ENCODE measurements around the gene ZBTB1. TPM values are rescaled to one million over a fixed set of nuclear protein-coding genes. Genes with fewer than 3 reads are reported as not detected.
A peak's percentile ranks its signal among the peaks of the same experiment; 100 is the strongest.
"Not testable (repeated sequence)": the region's sequence is repeated elsewhere in the genome, so short reads cannot be mapped to it uniquely, and the experiment has no call there.

Gene ZBTB1
- total and polyA plus RNA-seq, 4 experiments from 2014 or later = 49.7 to 107 (median 95.2) TPM

DNA sequence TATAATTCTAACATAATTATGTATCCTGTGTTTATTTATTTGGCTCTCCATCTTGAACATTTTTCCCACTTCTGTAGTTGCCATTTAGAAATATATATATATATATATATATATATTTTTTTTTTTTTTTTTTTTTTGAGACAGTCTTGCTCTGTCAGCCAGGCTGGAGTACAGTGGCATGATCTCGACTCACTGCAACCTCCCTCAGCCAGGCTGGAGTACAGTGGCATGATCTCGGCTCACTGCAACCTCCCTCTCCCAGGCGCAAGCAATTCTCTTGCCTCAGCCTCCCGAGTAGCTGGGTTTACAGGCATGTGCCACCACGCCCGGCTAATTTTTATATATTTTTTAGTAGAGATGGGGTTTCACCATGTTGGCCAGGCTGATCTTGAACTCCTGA lies 13.1 kb downstream of the ZBTB1 start:
- H3K9me3 ChIP-seq (ENCODE audit: control insufficient read depth in 1 of 2, low read length in 2 of 2); intact Hi-C loops (cut with micrococcal nuclease); H3K27ac Mint-ChIP-seq; H3K27me3 Mint-ChIP-seq; H3K4me3 ChIP-seq (ENCODE audit: low read length in 2 of 2); H3K9me3 Mint-ChIP-seq; DNase-seq; H3K36me3 Mint-ChIP-seq; H3K27ac ChIP-seq (ENCODE audit: low read depth, low read length); H3K27me3 ChIP-seq (ENCODE audit: insufficient read depth, low read length): not testable (repeated sequence)
- CTCF ChIA-PET (ENCODE audit: partially characterized antibody) = interaction anchor here (3.3 kb wide), 1 partner anchor 88 kb away, joined by 16 read pairs; no protein-coding TSS in a partner anchor
- Mint-ChIP-seq H3K4me1 (peaks cover 39 to 59% (median 49%) of the 10 kb centered on the region in 4 donors), H3K4me3 (peak overlapping the region in 1 of 8 donors; percentile 11)
- H3K36me3 ChIP-seq (ENCODE audit: insufficient read depth, low read length) = peaks cover 13% of the 10 kb centered on the region
- H3K4me1 ChIP-seq (ENCODE audit: insufficient read depth, low read length) = peaks cover 66% of the 10 kb centered on the region
- POLR2A ChIA-PET (ENCODE audit: partially characterized antibody) = interaction anchor here (1.4 to 1.9 kb wide), 2 partner anchors 13 to 16 kb away, joined by 4 to 6 read pairs; partner anchors contain the start of gene ZBTB1

DNA sequence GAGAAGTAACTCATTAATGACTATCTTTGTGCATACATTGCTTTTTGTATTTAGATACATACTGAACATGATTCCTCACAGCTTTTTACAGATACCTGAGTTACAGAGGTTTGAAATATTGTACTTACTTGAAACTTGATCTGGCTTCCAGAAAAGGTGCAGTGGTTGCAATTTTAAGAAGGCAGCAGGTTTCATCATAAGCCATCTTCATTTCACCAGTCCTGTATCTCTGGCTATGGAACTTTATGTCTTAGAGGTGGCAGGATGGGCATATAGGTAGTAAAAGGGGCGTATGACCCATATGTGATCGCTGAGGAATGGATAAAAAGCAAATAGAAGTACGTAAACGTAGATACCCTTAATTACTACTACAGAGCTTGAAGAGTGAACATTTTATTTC lies 13.7 kb downstream of the ZBTB1 start:
- no peaks in the 10 kb centered on the region for H3K9me3 ChIP-seq (ENCODE audit: control insufficient read depth in 1 of 2, low read length in 2 of 2)
- no peaks in the 10 kb centered on the region for H3K27me3 Mint-ChIP-seq
- ChIA-PET POLR2A (ENCODE audit: partially characterized antibody) (interaction anchor here (0.6 to 1.9 kb wide), 3 partner anchors 13 to 179 kb away, joined by 3 to 6 read pairs (median 4); partner anchors contain the start of gene ZBTB1), CTCF (ENCODE audit: partially characterized antibody) (interaction anchor here (0.6 to 1.4 kb wide), 2 partner anchors 9 to 147 kb away, joined by 3 to 4 read pairs; no protein-coding TSS in a partner anchor)
- H3K4me1 ChIP-seq (ENCODE audit: insufficient read depth, low read length) = peaks cover 66% of the 10 kb centered on the region
- H3K4me3 ChIP-seq (ENCODE audit: low read length in 2 of 2) = no peak overlapping the region
- peaks cover 0 to 4% of the 10 kb centered on the region in 2 donors for H3K36me3 Mint-ChIP-seq
- H3K9me3 Mint-ChIP-seq = no peaks in the 10 kb centered on the region
- peaks cover 35 to 53% (median 45%) of the 10 kb centered on the region in 4 donors for H3K4me1 Mint-ChIP-seq
- intact Hi-C loops (cut with micrococcal nuclease) = no loop called here
- DNase-seq = no peak
- H3K27ac ChIP-seq (ENCODE audit: low read depth, low read length) = no peak overlapping the region
- peak overlapping the region in 1 of 8 donors; percentile 8 for H3K4me3 Mint-ChIP-seq
- peak overlapping the region in 1 of 7 donors; percentile 23 for H3K27ac Mint-ChIP-seq
- H3K36me3 ChIP-seq (ENCODE audit: insufficient read depth, low read length) = peaks cover 18% of the 10 kb centered on the region
- no peaks in the 10 kb centered on the region for H3K27me3 ChIP-seq (ENCODE audit: insufficient read depth, low read length)

DNA sequence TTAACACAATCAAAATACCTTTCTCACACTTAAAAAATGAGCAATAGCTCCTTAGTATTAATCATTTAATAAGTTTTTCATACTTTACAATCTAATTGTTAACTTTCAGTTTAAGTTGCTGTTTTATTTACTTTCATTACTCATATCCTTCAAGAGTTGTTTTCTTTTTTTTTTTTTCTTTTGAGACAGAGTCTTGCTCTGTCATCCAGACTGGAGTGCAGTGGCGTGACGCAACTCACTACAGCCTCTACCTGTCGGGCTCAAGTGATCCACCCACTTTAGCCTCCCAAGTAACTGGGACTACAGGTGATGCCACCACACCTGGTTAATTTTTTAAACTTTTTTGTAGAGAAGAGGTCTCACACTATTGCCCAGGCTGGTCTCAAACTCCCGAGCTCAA lies 16.1 kb downstream of the ZBTB1 start:
- Histone ChIP-seq H3K4me1 (ENCODE audit: insufficient read depth, low read length) (peaks cover 53% of the 10 kb centered on the region), H3K9me3 (ENCODE audit: control insufficient read depth in 1 of 2, low read length in 2 of 2) (no peaks in the 10 kb centered on the region), H3K27ac (ENCODE audit: low read depth, low read length) (no peak overlapping the region), H3K27me3 (ENCODE audit: insufficient read depth, low read length) (no peaks in the 10 kb centered on the region), H3K4me3 (ENCODE audit: low read length in 2 of 2) (no peak overlapping the region), H3K36me3 (ENCODE audit: insufficient read depth, low read length) (peaks cover 21% of the 10 kb centered on the region)
- no peak overlapping the region for H3K27ac Mint-ChIP-seq
- H3K36me3 Mint-ChIP-seq = peaks cover 0 to 8% of the 10 kb centered on the region in 2 donors
- DNase-seq = no peak
- H3K4me1 Mint-ChIP-seq = peaks cover 22 to 37% (median 29%) of the 10 kb centered on the region in 4 donors
- no peak overlapping the region for H3K4me3 Mint-ChIP-seq
- CTCF ChIA-PET (ENCODE audit: partially characterized antibody) = interaction anchor here (1.3 to 4.4 kb wide), 4 partner anchors 10 to 371 kb away, joined by 3 to 16 read pairs (median 6); no protein-coding TSS in a partner anchor
- intact Hi-C loops (cut with micrococcal nuclease) = no loop called here
- POLR2A ChIA-PET (ENCODE audit: partially characterized antibody) = interaction anchor here (0.9 to 2.9 kb wide), 2 partner anchors 10 to 16 kb away, joined by 3 to 12 read pairs; partner anchors contain the start of gene ZBTB1
- no peaks in the 10 kb centered on the region for H3K9me3 Mint-ChIP-seq
- no peaks in the 10 kb centered on the region for H3K27me3 Mint-ChIP-seq

DNA sequence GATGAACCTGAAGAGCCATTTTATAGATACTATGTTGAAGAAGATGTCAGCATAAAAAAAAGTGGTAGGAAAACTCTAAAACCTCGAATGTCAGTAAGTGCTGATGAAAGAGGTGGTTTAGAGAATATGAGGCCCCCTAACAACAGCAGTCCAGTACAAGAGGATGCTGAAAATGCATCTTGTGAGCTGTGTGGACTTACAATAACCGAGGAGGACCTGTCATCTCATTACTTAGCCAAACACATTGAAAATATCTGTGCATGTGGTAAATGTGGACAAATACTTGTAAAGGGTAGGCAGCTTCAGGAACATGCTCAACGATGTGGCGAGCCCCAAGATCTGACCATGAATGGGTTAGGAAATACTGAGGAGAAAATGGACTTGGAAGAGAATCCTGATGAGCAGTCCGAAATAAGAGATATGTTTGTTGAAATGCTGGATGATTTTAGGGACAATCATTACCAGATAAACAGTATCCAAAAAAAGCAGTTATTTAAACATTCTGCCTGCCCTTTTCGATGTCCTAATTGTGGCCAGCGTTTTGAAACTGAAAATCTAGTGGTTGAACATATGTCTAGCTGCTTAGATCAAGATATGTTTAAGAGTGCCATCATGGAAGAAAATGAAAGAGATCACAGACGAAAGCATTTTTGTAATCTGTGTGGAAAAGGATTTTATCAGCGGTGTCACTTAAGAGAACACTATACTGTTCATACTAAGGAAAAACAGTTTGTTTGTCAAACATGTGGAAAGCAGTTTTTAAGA lies 18.2 kb downstream of the ZBTB1 start:
- DNase-seq = no peak
- intact Hi-C loops (cut with micrococcal nuclease) = no loop called here
- Histone ChIP-seq H3K27ac (ENCODE audit: low read depth, low read length) (no peak overlapping the region), H3K4me1 (ENCODE audit: insufficient read depth, low read length) (peaks cover 36% of the 10 kb centered on the region), H3K4me3 (ENCODE audit: low read length in 2 of 2) (no peak overlapping the region), H3K9me3 (ENCODE audit: control insufficient read depth in 1 of 2, low read length in 2 of 2) (no peaks in the 10 kb centered on the region), H3K36me3 (ENCODE audit: insufficient read depth, low read length) (peaks cover 21% of the 10 kb centered on the region), H3K27me3 (ENCODE audit: insufficient read depth, low read length) (no peaks in the 10 kb centered on the region)
- Mint-ChIP-seq H3K27me3 (no peaks in the 10 kb centered on the region), H3K27ac (no peak overlapping the region), H3K4me1 (peaks cover 7 to 19% (median 15%) of the 10 kb centered on the region in 4 donors), H3K9me3 (no peaks in the 10 kb centered on the region), H3K36me3 (peaks cover 10 to 16% of the 10 kb centered on the region in 2 donors), H3K4me3 (no peak overlapping the region)
- ChIA-PET CTCF (ENCODE audit: partially characterized antibody) (interaction anchor here (1.3 to 4.4 kb wide), 4 partner anchors 12 to 179 kb away, joined by 3 to 16 read pairs (median 4); no protein-coding TSS in a partner anchor), POLR2A (ENCODE audit: partially characterized antibody) (interaction anchor here (1.3 to 2.9 kb wide), 2 partner anchors 14 to 18 kb away, joined by 3 to 12 read pairs; partner anchors contain the start of gene ZBTB1)

DNA sequence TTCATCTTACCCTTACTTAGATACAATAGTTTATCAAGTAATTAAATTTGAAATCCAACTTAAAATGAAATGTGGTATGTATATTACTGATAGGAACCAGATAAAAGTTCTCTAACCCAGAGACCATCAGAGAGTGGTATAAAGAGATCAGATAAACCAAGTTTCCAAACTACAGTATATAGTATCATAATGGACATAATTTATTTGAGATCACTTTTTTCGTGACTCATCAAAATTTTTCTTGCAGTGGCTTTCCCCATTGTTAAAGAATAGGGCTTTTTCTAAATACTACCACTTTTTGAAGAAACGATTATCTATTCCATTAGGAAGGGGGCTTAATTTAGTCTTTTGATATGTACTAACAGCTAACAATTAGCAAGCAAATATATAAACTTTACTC lies 20.8 kb downstream of the ZBTB1 start:
- no peaks in the 10 kb centered on the region for H3K9me3 ChIP-seq (ENCODE audit: control insufficient read depth in 1 of 2, low read length in 2 of 2)
- peaks cover 25% of the 10 kb centered on the region for H3K4me1 ChIP-seq (ENCODE audit: insufficient read depth, low read length)
- H3K9me3 Mint-ChIP-seq = no peaks in the 10 kb centered on the region
- H3K27ac Mint-ChIP-seq = peak overlapping the region in 1 of 7 donors; percentile 28
- H3K27me3 Mint-ChIP-seq = no peaks in the 10 kb centered on the region
- H3K4me3 ChIP-seq (ENCODE audit: low read length in 2 of 2) = no peak overlapping the region
- H3K4me3 Mint-ChIP-seq = no peak overlapping the region
- H3K27me3 ChIP-seq (ENCODE audit: insufficient read depth, low read length) = no peaks in the 10 kb centered on the region
- intact Hi-C loops (cut with micrococcal nuclease) = no loop called here
- no peak for DNase-seq
- H3K4me1 Mint-ChIP-seq = peaks cover 0 to 10% (median 7%) of the 10 kb centered on the region in 4 donors
- peaks cover 21% of the 10 kb centered on the region for H3K36me3 ChIP-seq (ENCODE audit: insufficient read depth, low read length)
- no peak overlapping the region for H3K27ac ChIP-seq (ENCODE audit: low read depth, low read length)
- ChIA-PET POLR2A (ENCODE audit: partially characterized antibody) (no interaction called here), CTCF (ENCODE audit: partially characterized antibody) (no interaction called here)
- peaks cover 10 to 19% of the 10 kb centered on the region in 2 donors for H3K36me3 Mint-ChIP-seq

DNA sequence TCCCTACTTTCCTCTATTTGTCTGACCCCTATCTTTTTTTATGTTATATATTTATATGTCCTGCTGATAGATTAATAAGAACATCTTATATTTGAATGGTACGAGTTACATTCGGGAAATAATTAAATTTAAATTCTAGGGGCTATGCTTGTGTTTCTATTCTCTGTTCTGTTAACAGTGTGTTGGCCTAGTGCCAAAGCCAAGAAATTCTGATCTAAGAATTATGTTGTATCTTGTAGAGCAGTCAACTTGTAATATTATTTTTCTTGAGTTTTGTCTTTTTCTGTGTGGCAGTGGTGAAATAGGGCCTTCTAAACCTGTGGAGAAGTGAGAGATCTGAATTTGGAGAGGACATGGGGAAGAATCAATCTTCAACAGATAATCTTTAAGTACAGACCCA lies 27.0 kb downstream of the ZBTB1 start:
- intact Hi-C loops (cut with micrococcal nuclease) = no loop called here
- H3K9me3 ChIP-seq (ENCODE audit: control insufficient read depth in 1 of 2, low read length in 2 of 2) = no peaks in the 10 kb centered on the region
- ChIA-PET POLR2A (ENCODE audit: partially characterized antibody) (no interaction called here), CTCF (ENCODE audit: partially characterized antibody) (interaction anchor here (1.0 kb wide), 1 partner anchor 66 kb away, joined by 3 read pairs; the partner anchor contains the start of gene AKAP5)
- no peaks in the 10 kb centered on the region for H3K27me3 ChIP-seq (ENCODE audit: insufficient read depth, low read length)
- no peak for DNase-seq
- Mint-ChIP-seq H3K27ac (peak overlapping the region in 1 of 7 donors; percentile 32), H3K27me3 (no peaks in the 10 kb centered on the region), H3K36me3 (peaks cover 4 to 7% of the 10 kb centered on the region in 2 donors), H3K9me3 (no peaks in the 10 kb centered on the region), H3K4me3 (no peak overlapping the region), H3K4me1 (peaks cover 0 to 5% (median 1%) of the 10 kb centered on the region in 4 donors)
- H3K4me1 ChIP-seq (ENCODE audit: insufficient read depth, low read length) = no peaks in the 10 kb centered on the region
- no peak overlapping the region for H3K27ac ChIP-seq (ENCODE audit: low read depth, low read length)
- no peak overlapping the region for H3K4me3 ChIP-seq (ENCODE audit: low read length in 2 of 2)
- H3K36me3 ChIP-seq (ENCODE audit: insufficient read depth, low read length) = no peaks in the 10 kb centered on the region

Measured in CD4-positive, alpha-beta memory T cell (primary cell).